Transverse colon (tissue), 4 donors: ENCODE measurements around the gene MEFV. TPM values are rescaled to one million over a fixed set of nuclear protein-coding genes. Genes with fewer than 3 reads are reported as not detected.

Experiments used
- DNase-seq: peaks from one replicate; pipeline ENCODE4 v3.0.0-alpha.2; 2019
- H3K27ac ChIP-seq, 4 donors: fragments of 200-600 bp; sonication (generic); 2 replicates each; pipeline ENCODE4 v1.5.1; 2016 to 2018; ENCODE audit warnings: inconsistent platforms in 4 of 4
- H3K27me3 ChIP-seq: fragments of 200-600 bp; sonication (generic); 2 replicates; pipeline ENCODE4 v1.5.1; 2017; ENCODE audit warnings: inconsistent platforms
- H3K36me3 ChIP-seq, 4 donors: fragments of 200-600 bp; sonication (generic); 2 replicates each; pipeline ENCODE4 v1.5.1; 2017 to 2019; ENCODE audit warnings: inconsistent platforms in 4 of 4
- H3K4me1 ChIP-seq, 4 donors: fragments of 200-600 bp; sonication (generic); 2 replicates each; pipeline ENCODE4 v1.5.1; 2017 to 2020; ENCODE audit warnings: inconsistent platforms in 4 of 4
- H3K4me3 ChIP-seq, 4 donors: fragments of 200-600 bp; sonication (generic); 1 replicate in 1 of 4; 2 replicates in 3 of 4; pipeline versions ENCODE4 v1.5.1 to v1.6.1; 2017 to 2019; ENCODE audit warnings: inconsistent platforms in 4 of 4
- H3K9me3 ChIP-seq, 2 donors: fragments of 200-600 bp; sonication (generic); 2 replicates each; pipeline ENCODE4 v1.5.1; 2017 to 2019; ENCODE audit warnings: inconsistent platforms in 2 of 2
- CTCF ChIP-seq, 5 experiments: fragments of 200-600 bp in 3 of 5; fragments of 450-650 bp in 2 of 5; sonication (generic) in 3 of 5; IDR thresholded peaks; 1 replicate in 2 of 5; 2 replicates in 3 of 5; pipeline ENCODE4 v1.5.1; 2016 to 2017; ENCODE audit warnings: antibody characterized with exemption in 5 of 5, inconsistent platforms in 3 of 5, mild to moderate bottlenecking in 2 of 5, moderate library complexity in 1 of 5
- EP300 ChIP-seq: sonication (generic); formaldehyde crosslinking; IDR thresholded peaks from one replicate; pipeline ENCODE4 v1.6.1; 2017; ENCODE audit warnings: antibody characterized with exemption, low read depth
- POLR2A ChIP-seq: fragments of 450-650 bp; IDR thresholded peaks from one replicate; pipeline ENCODE4 v1.6.1; 2016; ENCODE audit warnings: antibody characterized with exemption, mild to moderate bottlenecking, moderate library complexity
- POLR2AphosphoS5 ChIP-seq, 3 donors: sonication (generic); formaldehyde crosslinking; IDR thresholded peaks; one replicate each; pipeline ENCODE4 v1.6.1; 2016; ENCODE audit warnings: antibody characterized with exemption in 3 of 3
- WGBS, 2 donors: methylation state at CpG; one replicate each; pipeline ENCODE4 v1.1.5; 2018; ENCODE audit warnings: low coverage in 1 of 2; 5-methylcytosine and 5-hydroxymethylcytosine counted together
- in situ Hi-C, 4 donors: fragments of 200-750 bp; cut with MboI; loops; one replicate each; pipeline versions ENCODE4 v1.15.0 to v1.15.1; 2017; ENCODE audit warnings: low sequenced_read_pairs in 3 of 4, low pct_ligation_motif_present in 1 of 4, low pct_unique_long_range_greater_than_20kb in 1 of 4
- intact Hi-C: fragments of 100-400 bp; cut with DNase I; formaldehyde crosslinking; loops from one replicate; pipeline ENCODE4 v1.15.1; 2023; ENCODE audit warnings: low total_unique reads
- total RNA-seq, 4 donors: library from RNA; depleted of rRNA; stranded (reverse); fragments of >200 nt; gene quantifications; one replicate each; pipeline ENCODE4 v1.1.0, GENCODE V29; 2016

Gene MEFV
- total RNA-seq, 4 donors from 2014 or later: 0.37 to 1.4 (median 0.54) TPM

- H3K9me3 ChIP-seq: no peaks in the 10 kb centered on the region
- TF ChIP-seq EP300: no peak
- TF ChIP-seq CTCF (IDR thresholded peaks at IDR 0.05): no peak
- TF ChIP-seq POLR2AphosphoS5 (IDR thresholded peaks at IDR 0.05): no peak
- TF ChIP-seq POLR2A: no peak
- in situ Hi-C loops (no loop called here), intact Hi-C loops (no loop called here)
- no peak overlapping the region for H3K4me3 ChIP-seq
- H3K27me3 ChIP-seq: no peaks in the 10 kb centered on the region
- no peak overlapping the region for H3K27ac ChIP-seq
- H3K36me3 ChIP-seq: no peaks in the 10 kb centered on the region
- no peaks in the 10 kb centered on the region for H3K4me1 ChIP-seq
- no peak for DNase-seq
- WGBS, 2 donors: 86% methylated on average over 6 of the region's 6 CpGs; no CpG with 5 or more reads in 1 of the 2 donors
These were observed 12.6 kb downstream of the MEFV start for GRCh38 chr16:3243882-3244281.

- Histone ChIP-seq H3K9me3 (no peaks in the 10 kb centered on the region), H3K4me1 (no peaks in the 10 kb centered on the region), H3K27me3 (no peaks in the 10 kb centered on the region), H3K4me3 (no peak overlapping the region), H3K36me3 (no peaks in the 10 kb centered on the region), H3K27ac (no peak overlapping the region)
- 78 to 79% methylated on average over 9 to 11 of the region's 11 CpGs for WGBS, 2 donors
- in situ Hi-C loops (no loop called here), intact Hi-C loops (no loop called here)
- no peak for TF ChIP-seq CTCF (IDR thresholded peaks at IDR 0.05)
- TF ChIP-seq POLR2AphosphoS5 (IDR thresholded peaks at IDR 0.05): no peak
- TF ChIP-seq EP300: no peak
- no peak for TF ChIP-seq POLR2A
- no peak for DNase-seq
These were observed 13.7 kb downstream of the MEFV start for GRCh38 chr16:3242709-3243108.

GRCh38 chr16:3241761-3242160 is 14.7 kb downstream of the MEFV start:
- intact Hi-C loops: no loop called here
- WGBS, 2 donors: 70 to 89% methylated on average over 3 to 5 of the region's 5 CpGs
- in situ Hi-C loops: no loop called here

GRCh38 chr16:3235856-3236669 is 20.4 kb downstream of the MEFV start:
- peak; percentile 48 for DNase-seq
- H3K36me3 ChIP-seq: peaks cover 0 to 20% (median 10%) of the 10 kb centered on the region in 4 donors
- H3K4me1 ChIP-seq: peaks cover 5 to 17% (median 10%) of the 10 kb centered on the region in 4 donors
- no peaks in the 10 kb centered on the region for H3K27me3 ChIP-seq
- intact Hi-C loops: no loop called here
- in situ Hi-C loops: no loop called here
- no peak overlapping the region for H3K27ac ChIP-seq
- 88% methylated on average over 11 to 23 of the region's 29 CpGs for WGBS, 2 donors
- H3K4me3 ChIP-seq: no peak overlapping the region
- no peaks in the 10 kb centered on the region for H3K9me3 ChIP-seq
- no peak for TF ChIP-seq EP300
- TF ChIP-seq CTCF (IDR thresholded peaks at IDR 0.05): no peak
- TF ChIP-seq POLR2A: no peak
- TF ChIP-seq POLR2AphosphoS5 (IDR thresholded peaks at IDR 0.05): no peak

More at GRCh38 chr16:3241761-3242160, 14.7 kb downstream of the MEFV start:
- no peak for TF ChIP-seq POLR2A
- no peak for TF ChIP-seq CTCF (IDR thresholded peaks at IDR 0.05)
- no peak for TF ChIP-seq EP300
- TF ChIP-seq POLR2AphosphoS5 (IDR thresholded peaks at IDR 0.05): no peak
- no peak overlapping the region for H3K27ac ChIP-seq
- no peaks in the 10 kb centered on the region for H3K9me3 ChIP-seq
- H3K36me3 ChIP-seq: no peaks in the 10 kb centered on the region
- H3K4me1 ChIP-seq: no peaks in the 10 kb centered on the region
- H3K4me3 ChIP-seq: no peak overlapping the region
- no peak for DNase-seq
- H3K27me3 ChIP-seq: no peaks in the 10 kb centered on the region
